Loucy (cell line): ENCODE data around the gene TMEM132D.

ENCODE experiments used
- H2AFZ ChIP-seq: fragments of 200-600 bp; sonication (generic); 2 replicates; pipeline ENCODE4 v1.6.0; 2016; ENCODE audit warnings: antibody characterized with exemption, mild to moderate bottlenecking, low read length, moderate library complexity
- H3F3A ChIP-seq: fragments of 200-600 bp; 2 replicates; pipeline ENCODE4 v1.6.0; 2016; ENCODE audit warnings: antibody characterized with exemption, low read depth, mild to moderate bottlenecking
- H3K27me3 ChIP-seq: fragments of 200-600 bp; sonication (generic); 2 replicates; pipeline ENCODE4 v1.6.1; 2014; ENCODE audit warnings: low read length, mild to moderate bottlenecking; ENCODE audit not compliant: insufficient read depth, poor library complexity, severe bottlenecking
- H3K36me3 ChIP-seq: fragments of 200-600 bp; sonication (generic); 2 replicates; pipeline ENCODE4 v1.6.1; 2016; ENCODE audit warnings: low read length; ENCODE audit not compliant: insufficient read depth
- H3K4me1 ChIP-seq: fragments of 200-600 bp; sonication (generic); 2 replicates; pipeline ENCODE4 v1.5.1; 2014; ENCODE audit warnings: low read length, mild to moderate bottlenecking; ENCODE audit not compliant: insufficient read depth, poor library complexity, severe bottlenecking
- H3K4me2 ChIP-seq: fragments of 200-600 bp; sonication (generic); 2 replicates; pipeline ENCODE4 v1.6.0; 2014; ENCODE audit warnings: antibody characterized with exemption, low read length, low read depth, mild to moderate bottlenecking; ENCODE audit not compliant: poor library complexity, severe bottlenecking
- H3K4me3 ChIP-seq: fragments of 200-600 bp; sonication (generic); 2 replicates; pipeline ENCODE4 v1.5.1; 2014; ENCODE audit warnings: low read length, mild to moderate bottlenecking, mixed read lengths; ENCODE audit not compliant: poor library complexity, severe bottlenecking
- H3K79me2 ChIP-seq: fragments of 200-600 bp; sonication (generic); 2 replicates; pipeline ENCODE4 v1.6.1; 2014; ENCODE audit warnings: low read length; ENCODE audit not compliant: insufficient read depth
- H3K9ac ChIP-seq: fragments of 200-600 bp; sonication (generic); 2 replicates; pipeline ENCODE4 v1.6.0; 2014; ENCODE audit warnings: mild to moderate bottlenecking, low read depth, low read length, moderate library complexity; ENCODE audit not compliant: poor library complexity, severe bottlenecking
- H3K9me2 ChIP-seq: fragments of 200-600 bp; sonication (generic); replicated peaks from 2 replicates; pipeline ENCODE4 v1.6.1; 2016; ENCODE audit warnings: low read depth, low read length, mixed read lengths
- H3K9me3 ChIP-seq: fragments of 200-600 bp; sonication (generic); 2 replicates; pipeline ENCODE4 v1.6.1; 2014; ENCODE audit warnings: mild to moderate bottlenecking, antibody characterized with exemption, low read length, low read depth; ENCODE audit not compliant: insufficient read depth
- H4K20me1 ChIP-seq: fragments of 200-600 bp; sonication (generic); 2 replicates; pipeline ENCODE4 v1.6.0; 2014; ENCODE audit warnings: antibody characterized with exemption, low read length, mild to moderate bottlenecking; ENCODE audit not compliant: insufficient read depth, poor library complexity, severe bottlenecking
- EZH2phosphoT487 ChIP-seq: fragments of 200-600 bp; IDR thresholded peaks from 2 replicates; pipeline ENCODE4 v1.6.1; 2018; ENCODE audit warnings: antibody characterized with exemption, mild to moderate bottlenecking, moderate library complexity, borderline replicate concordance
- TF ChIP-seq, protein P1 (sequence below): fragments of 200-600 bp; sonication (generic); conservative IDR thresholded peaks from 2 replicates; pipeline ENCODE4 v1.5.1; 2014; ENCODE audit warnings: mild to moderate bottlenecking, antibody characterized with exemption, low read length

TMEM132D gene

DNA sequence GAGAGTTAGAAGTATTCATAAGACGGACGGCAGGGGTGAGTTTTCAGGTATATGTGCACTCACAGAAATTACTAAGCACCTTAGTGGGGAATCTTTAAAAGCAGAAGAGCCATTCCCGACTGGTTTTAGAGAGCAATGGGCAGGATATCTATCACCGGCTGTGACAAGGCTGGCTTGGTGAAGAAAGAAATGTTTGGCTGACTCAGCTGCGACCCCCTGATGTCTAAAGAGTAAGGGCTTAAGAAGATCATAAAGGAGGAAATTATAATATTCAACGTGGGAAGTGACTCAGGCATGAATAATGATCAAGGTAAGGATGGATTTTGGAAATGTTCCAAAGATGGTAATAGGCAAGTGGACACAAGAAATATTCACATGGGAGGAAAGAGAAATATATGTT lies 407.6 kb downstream of the TMEM132D start:
- H3K9ac ChIP-seq: no peak overlapping the region
- H3K79me2 ChIP-seq: no peaks in the 10 kb centered on the region
- no peaks in the 10 kb centered on the region for H4K20me1 ChIP-seq
- no peaks in the 10 kb centered on the region for H3K9me2 ChIP-seq
- no peak for TF ChIP-seq EZH2phosphoT487
- TF ChIP-seq, protein P1, sequence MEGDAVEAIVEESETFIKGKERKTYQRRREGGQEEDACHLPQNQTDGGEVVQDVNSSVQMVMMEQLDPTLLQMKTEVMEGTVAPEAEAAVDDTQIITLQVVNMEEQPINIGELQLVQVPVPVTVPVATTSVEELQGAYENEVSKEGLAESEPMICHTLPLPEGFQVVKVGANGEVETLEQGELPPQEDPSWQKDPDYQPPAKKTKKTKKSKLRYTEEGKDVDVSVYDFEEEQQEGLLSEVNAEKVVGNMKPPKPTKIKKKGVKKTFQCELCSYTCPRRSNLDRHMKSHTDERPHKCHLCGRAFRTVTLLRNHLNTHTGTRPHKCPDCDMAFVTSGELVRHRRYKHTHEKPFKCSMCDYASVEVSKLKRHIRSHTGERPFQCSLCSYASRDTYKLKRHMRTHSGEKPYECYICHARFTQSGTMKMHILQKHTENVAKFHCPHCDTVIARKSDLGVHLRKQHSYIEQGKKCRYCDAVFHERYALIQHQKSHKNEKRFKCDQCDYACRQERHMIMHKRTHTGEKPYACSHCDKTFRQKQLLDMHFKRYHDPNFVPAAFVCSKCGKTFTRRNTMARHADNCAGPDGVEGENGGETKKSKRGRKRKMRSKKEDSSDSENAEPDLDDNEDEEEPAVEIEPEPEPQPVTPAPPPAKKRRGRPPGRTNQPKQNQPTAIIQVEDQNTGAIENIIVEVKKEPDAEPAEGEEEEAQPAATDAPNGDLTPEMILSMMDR: no peak
- H3F3A ChIP-seq: no peaks in the 10 kb centered on the region
- no peak overlapping the region for H3K4me3 ChIP-seq
- no peaks in the 10 kb centered on the region for H3K27me3 ChIP-seq
- H3K4me2 ChIP-seq: no peak overlapping the region
- H2AFZ ChIP-seq: no peak overlapping the region
- no peaks in the 10 kb centered on the region for H3K4me1 ChIP-seq
- H3K36me3 ChIP-seq: no peaks in the 10 kb centered on the region
- 0 out of 2 replicates have a peak, but pooled peaks cover 3% of the 10 kb centered on the region for H3K9me3 ChIP-seq

DNA sequence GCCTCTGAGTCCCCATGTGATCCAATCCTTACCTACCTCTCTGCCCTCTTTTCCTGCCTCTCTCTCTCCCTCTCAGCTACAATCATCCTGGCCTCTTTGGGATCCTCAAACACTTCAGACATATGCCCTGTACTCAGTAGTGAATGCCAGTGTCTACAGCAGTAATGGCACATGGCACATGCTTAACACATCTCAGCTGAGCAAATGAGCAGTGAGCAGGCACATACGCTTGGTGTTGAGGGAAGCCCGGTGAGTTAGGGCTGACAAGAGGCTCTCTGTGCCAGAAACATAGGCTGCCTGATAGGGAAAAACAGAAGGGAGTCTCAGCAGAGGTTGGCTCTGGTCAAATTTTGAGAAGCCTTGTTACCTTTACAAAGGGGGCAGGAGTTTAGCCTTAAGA lies 409.1 kb downstream of the TMEM132D start:
- H3K36me3 ChIP-seq: no peaks in the 10 kb centered on the region
- no peaks in the 10 kb centered on the region for H3K4me1 ChIP-seq
- H3K4me2 ChIP-seq: no peak overlapping the region
- no peaks in the 10 kb centered on the region for H3K9me3 ChIP-seq
- TF ChIP-seq, protein P1: no peak
- TF ChIP-seq EZH2phosphoT487: no peak
- no peaks in the 10 kb centered on the region for H3F3A ChIP-seq
- H4K20me1 ChIP-seq: no peaks in the 10 kb centered on the region
- no peaks in the 10 kb centered on the region for H3K27me3 ChIP-seq
- no peaks in the 10 kb centered on the region for H3K9me2 ChIP-seq
- no peak overlapping the region for H3K4me3 ChIP-seq
- H3K9ac ChIP-seq: no peak overlapping the region
- H3K79me2 ChIP-seq: no peaks in the 10 kb centered on the region
- H2AFZ ChIP-seq: no peak overlapping the region

DNA sequence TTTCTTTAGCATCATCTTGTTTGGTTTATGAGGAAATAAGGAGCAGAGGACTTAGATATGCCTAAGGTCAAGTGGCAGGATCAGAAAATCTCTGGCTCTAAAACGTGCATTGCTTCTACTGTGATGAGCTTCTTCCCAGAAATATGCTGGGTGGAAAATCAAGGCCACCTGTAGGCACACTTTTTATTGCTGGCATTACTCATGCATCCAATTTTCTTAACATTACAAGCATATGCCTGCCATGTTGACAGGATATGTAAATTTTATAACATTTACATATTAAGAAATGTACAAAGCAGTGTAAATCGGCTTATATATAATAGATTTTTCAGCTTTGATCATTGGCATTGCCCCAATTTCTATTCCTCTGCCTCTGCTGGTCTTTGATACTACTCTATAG lies 409.6 kb downstream of the TMEM132D start:
- Histone ChIP-seq H3K27me3 (no peaks in the 10 kb centered on the region), H3F3A (no peaks in the 10 kb centered on the region), H3K4me2 (no peak overlapping the region), H3K9me2 (no peaks in the 10 kb centered on the region), H3K9me3 (no peaks in the 10 kb centered on the region), H3K79me2 (no peaks in the 10 kb centered on the region), H4K20me1 (no peaks in the 10 kb centered on the region), H3K4me1 (no peaks in the 10 kb centered on the region), H2AFZ (no peak overlapping the region), H3K4me3 (no peak overlapping the region), H3K36me3 (no peaks in the 10 kb centered on the region), H3K9ac (no peak overlapping the region)
- TF ChIP-seq EZH2phosphoT487: no peak
- TF ChIP-seq, protein P1: no peak
